ENCODE data around the gene HUS1B. TPM values are rescaled to one million over a fixed set of nuclear protein-coding genes. Genes with fewer than 3 reads are reported as not detected.
A peak's percentile ranks its signal among the peaks of the same experiment; 100 is the strongest.

The HUS1B gene
- total and polyA plus RNA-seq, 2 of the 13 experiments (the other 11 are each of a cell fraction or from before 2014, with no cell fraction given): 0.18 to 0.40 TPM

DNA sequence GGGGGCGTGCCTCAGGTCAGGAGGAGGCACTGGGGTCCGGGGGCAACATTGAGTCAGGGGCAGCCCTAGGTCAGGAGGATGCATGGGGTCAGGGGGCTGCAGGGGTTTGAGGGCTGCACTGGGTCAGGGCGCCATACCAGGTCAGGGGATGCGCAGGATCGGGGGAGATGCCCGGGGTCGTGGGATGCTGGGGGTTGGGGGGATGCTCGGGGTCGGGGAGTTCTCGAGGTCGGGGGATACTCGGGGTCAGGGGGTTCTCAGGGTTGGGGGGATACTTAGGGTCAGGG is 36.8 kb upstream of the HUS1B start:
- H3K9me3 ChIP-seq (ENCODE audit: low read length): no peaks in the 10 kb centered on the region
- peak overlapping the region; percentile 90; the same call in 1 of the 2 replicates for H3K9ac ChIP-seq (ENCODE audit: insufficient read depth, low read depth, low read length)
- peaks cover 25% of the 10 kb centered on the region for H3K79me2 ChIP-seq (ENCODE audit: insufficient read depth, low read length)
- no TSS peak for BruUV-seq (replicated peaks)
- TF ChIP-seq, protein P1, sequence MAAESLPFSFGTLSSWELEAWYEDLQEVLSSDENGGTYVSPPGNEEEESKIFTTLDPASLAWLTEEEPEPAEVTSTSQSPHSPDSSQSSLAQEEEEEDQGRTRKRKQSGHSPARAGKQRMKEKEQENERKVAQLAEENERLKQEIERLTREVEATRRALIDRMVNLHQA (CRISPR knock-in tag; IDR thresholded peaks at IDR 0.05): no peak
- TF ChIP-seq ZNF792 (CRISPR knock-in tag; IDR thresholded peaks at IDR 0.05) (no peak), RFXAP (CRISPR knock-in tag; IDR thresholded peaks at IDR 0.05; ENCODE audit: borderline replicate concordance) (no peak)
- TF ChIP-seq, protein P2, sequence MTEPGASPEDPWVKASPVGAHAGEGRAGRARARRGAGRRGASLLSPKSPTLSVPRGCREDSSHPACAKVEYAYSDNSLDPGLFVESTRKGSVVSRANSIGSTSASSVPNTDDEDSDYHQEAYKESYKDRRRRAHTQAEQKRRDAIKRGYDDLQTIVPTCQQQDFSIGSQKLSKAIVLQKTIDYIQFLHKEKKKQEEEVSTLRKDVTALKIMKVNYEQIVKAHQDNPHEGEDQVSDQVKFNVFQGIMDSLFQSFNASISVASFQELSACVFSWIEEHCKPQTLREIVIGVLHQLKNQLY (CRISPR knock-in tag; IDR thresholded peaks at IDR 0.05): no peak
- peaks cover 19% of the 10 kb centered on the region for H3K4me1 ChIP-seq (ENCODE audit: insufficient read depth, low read length)
- H3K27ac ChIP-seq (ENCODE audit: extremely low read length, insufficient read depth, low read length): no peak overlapping the region
- WGBS (ENCODE audit: low lambda C conversion rate): 88% methylated on average over 12 of the region's 12 CpGs
- H2AFZ ChIP-seq (ENCODE audit: low read length): no peak overlapping the region
- no peaks in the 10 kb centered on the region for H4K20me1 ChIP-seq (ENCODE audit: insufficient read depth, low read length)
- no peaks in the 10 kb centered on the region; a peak in 1 of 5 replicates for H3K36me3 ChIP-seq (replicated peaks in 1 of 2; ENCODE audit: control insufficient read depth in 1 of 2, insufficient read depth in 2 of 2, low read length in 2 of 2)
- CTCF ChIA-PET (ENCODE audit: low intra/inter-chr PET ratio, low total read pairs): no interaction called here
- H3K27me3 ChIP-seq (ENCODE audit: control insufficient read depth in 1 of 2, insufficient read depth in 2 of 2, low read length in 2 of 2): peaks cover 3 to 15% of the 10 kb centered on the region in 2 experiments; a peak in 3 of 5 replicates
- peak overlapping the region; percentile 80 to 96 (median 91); a peak in 5 of 6 replicates for H3K4me3 ChIP-seq (replicated peaks in 1 of 3; ENCODE audit: insufficient read depth in 1 of 3, low read depth in 2 of 3, low read length in 3 of 3)
- in situ Hi-C loops (cut with HindIII; ENCODE audit: extremely low pct_ligation_motif_present, low pct_unique_long_range_greater_than_20kb): no loop called here
- intact Hi-C loops (cut with micrococcal nuclease; ENCODE audit: unreplicated experiment): no loop called here
- POLR2A ChIA-PET: no interaction called here
- ATAC-seq (no peak), FAIRE-seq (no peak), DNase-seq (ENCODE audit: low spot score) (no peak)
- H3K4me2 ChIP-seq (ENCODE audit: low read depth, low read length): peak overlapping the region; percentile 94

DNA sequence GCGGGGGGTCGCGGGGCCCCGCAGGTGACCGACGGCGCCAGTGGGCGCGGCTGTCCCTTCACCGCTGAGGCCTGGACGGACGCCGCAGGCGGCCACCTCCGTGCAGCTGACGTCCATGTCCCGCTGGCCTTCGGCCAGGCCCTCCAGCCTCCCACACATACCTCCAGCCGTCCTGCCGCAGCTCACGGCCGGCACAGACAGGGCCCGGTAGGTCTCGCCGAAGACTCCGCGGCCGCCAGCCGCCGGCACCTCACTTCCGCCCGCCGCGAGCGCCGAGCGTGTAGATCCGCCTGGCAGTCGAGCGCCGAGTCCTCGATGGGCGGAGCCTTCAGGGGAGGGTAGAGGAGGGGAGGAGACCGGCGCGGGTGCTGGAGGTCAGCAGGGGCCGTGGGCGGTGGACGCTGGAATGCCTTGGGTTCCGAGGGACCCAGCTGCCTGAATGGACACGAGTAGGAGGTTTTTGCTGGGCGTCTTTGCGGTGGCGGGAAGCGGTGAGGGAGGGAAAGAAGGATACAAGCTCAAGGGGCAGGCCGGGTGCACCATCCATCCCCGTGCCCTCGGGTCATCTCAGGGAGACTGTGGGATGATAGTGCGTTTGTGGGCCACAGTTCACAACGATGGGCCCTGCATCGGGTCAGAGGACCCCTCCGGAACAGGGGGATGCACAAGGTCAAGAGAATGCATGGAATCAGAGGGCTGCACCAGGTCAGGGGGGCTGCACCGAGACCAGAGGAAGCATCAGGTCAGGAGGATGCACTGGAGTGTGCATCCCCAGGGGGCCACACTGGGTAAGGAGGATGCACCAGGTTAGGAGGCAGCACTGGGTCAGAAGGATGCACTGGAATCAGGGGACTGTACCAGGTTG is 36.2 kb upstream of the HUS1B start, which contains the start of gene EXOC2:
Gene EXOC2 (minus strand): TSS at position 282 of the 865 bp plus-strand sequence. CDS start 55,321 bp downstream, outside the sequence.
- ATAC-seq (peak; percentile 94), FAIRE-seq (peak; percentile 55), DNase-seq (ENCODE audit: low spot score) (peak; percentile 78)
- POLR2A ChIA-PET: interaction anchor here (1.3 kb wide), 1 partner anchor 10 kb away, joined by 5 read pairs; no protein-coding TSS in a partner anchor
- peak within 1 kb of the TSS; percentile 80 to 96 (median 91) for H3K4me3 ChIP-seq (replicated peaks in 1 of 3; ENCODE audit: insufficient read depth in 1 of 3, low read depth in 2 of 3, low read length in 3 of 3)
- H3K9me3 ChIP-seq (ENCODE audit: low read length): no peaks in the 10 kb centered on the region
- in situ Hi-C loops (cut with HindIII; ENCODE audit: extremely low pct_ligation_motif_present, low pct_unique_long_range_greater_than_20kb): no loop called here
- peak within 1 kb of the TSS; percentile 94 for H3K4me2 ChIP-seq (ENCODE audit: low read depth, low read length)
- CTCF ChIA-PET (ENCODE audit: low intra/inter-chr PET ratio, low total read pairs): no interaction called here
- H3K36me3 ChIP-seq (replicated peaks in 1 of 2; ENCODE audit: control insufficient read depth in 1 of 2, insufficient read depth in 2 of 2, low read length in 2 of 2): no peaks in the 10 kb centered on the region; a peak in 1 of 5 replicates
- intact Hi-C loops (cut with micrococcal nuclease; ENCODE audit: unreplicated experiment): no loop called here
- H2AFZ ChIP-seq (ENCODE audit: low read length): peak within 1 kb of the TSS; percentile 73
- no peaks in the 10 kb centered on the region for H4K20me1 ChIP-seq (ENCODE audit: insufficient read depth, low read length)
- H3K9ac ChIP-seq (ENCODE audit: insufficient read depth, low read depth, low read length): peak within 1 kb of the TSS; percentile 90
- peak within 1 kb of the TSS; percentile 76 for H3K27ac ChIP-seq (ENCODE audit: extremely low read length, insufficient read depth, low read length)
- peaks cover 25% of the 10 kb centered on the region for H3K79me2 ChIP-seq (ENCODE audit: insufficient read depth, low read length)
- H3K27me3 ChIP-seq (ENCODE audit: control insufficient read depth in 1 of 2, insufficient read depth in 2 of 2, low read length in 2 of 2): peaks cover 3 to 10% of the 10 kb centered on the region in 2 experiments; a peak in 3 of 5 replicates
- H3K4me1 ChIP-seq (ENCODE audit: insufficient read depth, low read length): peaks cover 19% of the 10 kb centered on the region
- WGBS (ENCODE audit: low lambda C conversion rate): 2% methylated on average over 48 of the region's 63 CpGs
- BruUV-seq (replicated peaks): no TSS peak
- TF ChIP-seq SMC3 (IDR thresholded peaks at IDR 0.05; ENCODE audit: low read length) (no peak), RXRB (CRISPR knock-in tag; IDR thresholded peaks at IDR 0.05; ENCODE audit: borderline replicate concordance) (peak; percentile 86), KDM2A (CRISPR knock-in tag; IDR thresholded peaks at IDR 0.05; ENCODE audit: borderline replicate concordance, low read depth) (peak; percentile 100), SMARCC2 (IDR thresholded peaks at IDR 0.05) (no peak), LRRFIP1 (CRISPR knock-in tag; conservative IDR thresholded peaks at IDR 0.05) (peak; percentile 78), SOX5 (CRISPR knock-in tag; IDR thresholded peaks at IDR 0.05; ENCODE audit: borderline replicate concordance) (peak; percentile 62; the same call in 1 of the 2 replicates), ZNF558 (CRISPR knock-in tag; IDR thresholded peaks at IDR 0.05; ENCODE audit: borderline replicate concordance) (no peak)
